SK-N-SH (cell line): ENCODE results near the gene HDAC7. TPM values are rescaled to one million over a fixed set of nuclear protein-coding genes. Genes with fewer than 3 reads are reported as not detected.

Source experiments
- CTCF ChIA-PET: fragments of 300-600, 350-600 bp; formaldehyde crosslinking; extraction: SDS; loops from one replicate; lab custom pipeline; 2021; lab: Yijun Ruan, JAX
- POLR2A ChIA-PET: fragments of 350-600 bp; sonication (Branson Sonifier 250); formaldehyde crosslinking; extraction: SDS; loops from one replicate; lab custom pipeline; 2020; ENCODE audit warnings: antibody characterized with exemption, inconsistent platforms; lab: Yijun Ruan, JAX
- DNase-seq: peaks from one replicate; pipeline ENCODE4 v3.0.0; 2012
- H2AFZ ChIP-seq: fragments of 200-600 bp; sonication (generic); 2 replicates; pipeline ENCODE4 v1.8.1; 2016; ENCODE audit warnings: antibody characterized with exemption, mild to moderate bottlenecking, low read depth
- H3F3A ChIP-seq: fragments of 200-600 bp; sonication (generic); replicated peaks from 2 replicates; pipeline ENCODE3; 2016; ENCODE audit warnings: antibody characterized with exemption, mild to moderate bottlenecking; ENCODE audit not compliant: insufficient read depth
- H3K27ac ChIP-seq, 2 experiments: fragments of 200-500 bp in 1 of 2; fragments of 200-600 bp in 1 of 2; sonication (Bioruptor generic) in 1 of 2; sonication (generic), shearing (Covaris generic) in 1 of 2; 2 replicates each; pipeline versions ENCODE4 v1.5.1 to v1.6.1; 2014 to 2016; ENCODE audit warnings: low read depth in 2 of 2, inconsistent platforms in 1 of 2, low read length in 1 of 2, mild to moderate bottlenecking in 1 of 2, mixed read lengths in 1 of 2
- H3K27me3 ChIP-seq: fragments of 200-600 bp; sonication (generic), shearing (Covaris generic); 2 replicates; pipeline ENCODE4 v1.6.1; 2016; ENCODE audit warnings: mixed run types; ENCODE audit not compliant: insufficient read depth
- H3K36me3 ChIP-seq, 2 experiments: fragments of 200-500 bp in 1 of 2; fragments of 200-600 bp in 1 of 2; sonication (Bioruptor generic) in 1 of 2; sonication (generic) in 1 of 2; replicated peaks in 1 of 2; 2 replicates each; pipeline versions ENCODE3 to v1.5.1; 2014 to 2016; ENCODE audit warnings: low read length in 1 of 2, mild to moderate bottlenecking in 1 of 2; ENCODE audit not compliant: insufficient read depth in 2 of 2, control insufficient read depth in 1 of 2
- H3K4me1 ChIP-seq, 2 experiments: fragments of 200-500 bp in 1 of 2; fragments of 200-600 bp in 1 of 2; sonication (Bioruptor generic) in 1 of 2; sonication (generic), shearing (Covaris generic) in 1 of 2; 2 replicates each; pipeline versions ENCODE4 v1.5.1 to v1.6.1; 2014 to 2016; ENCODE audit warnings: low read depth in 1 of 2, low read length in 1 of 2, mixed run types in 1 of 2; ENCODE audit not compliant: insufficient read depth in 2 of 2, control insufficient read depth in 1 of 2
- H3K4me2 ChIP-seq: fragments of 200-600 bp; sonication (generic), shearing (Covaris generic); 2 replicates; pipeline ENCODE4 v1.6.1; 2017; ENCODE audit warnings: mixed run types
- H3K4me3 ChIP-seq, 2 experiments: fragments of 200-500 bp in 1 of 2; fragments of 200-600 bp in 1 of 2; sonication (Bioruptor generic) in 1 of 2; sonication (generic), shearing (Covaris generic) in 1 of 2; 2 replicates each; pipeline versions ENCODE4 v1.5.1 to v1.8.1; 2014 to 2016; ENCODE audit warnings: low read depth in 2 of 2, inconsistent platforms in 1 of 2, low read length in 1 of 2, mild to moderate bottlenecking in 1 of 2, mixed read lengths in 1 of 2, moderate library complexity in 1 of 2
- H3K79me2 ChIP-seq: fragments of 200-600 bp; sonication (generic); 2 replicates; pipeline ENCODE4 v1.8.1; 2017; ENCODE audit warnings: mild to moderate bottlenecking; ENCODE audit not compliant: insufficient read depth
- H3K9ac ChIP-seq: fragments of 200-600 bp; sonication (generic); 2 replicates; pipeline ENCODE4 v1.6.1; 2017; ENCODE audit warnings: mixed run types
- H3K9me2 ChIP-seq: fragments of 200-600 bp; sonication (generic); 2 replicates; pipeline ENCODE4 v1.6.1; 2017; ENCODE audit warnings: mixed run types
- H3K9me3 ChIP-seq: fragments of 200-600 bp; sonication (generic); 2 replicates; pipeline ENCODE4 v1.6.1; 2017; ENCODE audit warnings: mixed run types, mild to moderate bottlenecking, moderate library complexity
- H4K20me1 ChIP-seq: fragments of 200-600 bp; sonication (generic); 2 replicates; pipeline ENCODE4 v1.6.1; 2017; ENCODE audit warnings: mild to moderate bottlenecking, mixed run types; ENCODE audit not compliant: insufficient read depth
- CHD2 ChIP-seq: fragments of 150-350 bp; IDR thresholded peaks from 2 replicates; pipeline ENCODE4 v1.6.1; 2018; ENCODE audit warnings: low read length; ENCODE audit not compliant: partially characterized antibody
- ELF1 ChIP-seq: IDR thresholded peaks from 2 replicates; pipeline ENCODE4 v1.4.0; 2012
- EP300 ChIP-seq, 2 experiments: IDR thresholded peaks; 2 replicates each; pipeline versions ENCODE4 v1.4.0 to v1.6.1; 2012; ENCODE audit warnings: borderline replicate concordance in 1 of 2, low read depth in 1 of 2, low read length in 1 of 2
- FOSL2 ChIP-seq: IDR thresholded peaks from 2 replicates; pipeline ENCODE4 v1.4.0; 2012; ENCODE audit warnings: low read depth, mild to moderate bottlenecking, moderate library complexity, borderline replicate concordance
- FOXJ3 ChIP-seq: sonication (generic); formaldehyde crosslinking; IDR thresholded peaks from 2 replicates; pipeline ENCODE4 v1.5.1; 2020; ENCODE audit warnings: mild to moderate bottlenecking, missing genetic modification reagents
- GABPA ChIP-seq: IDR thresholded peaks from 2 replicates; pipeline ENCODE4 v1.4.0; 2012; ENCODE audit warnings: low read depth, mild to moderate bottlenecking
- GATA2 ChIP-seq: sonication (generic); formaldehyde crosslinking; IDR thresholded peaks from 2 replicates; pipeline ENCODE4 v1.5.0; 2020; ENCODE audit warnings: mild to moderate bottlenecking, missing genetic modification reagents
- IRF3 ChIP-seq: fragments of 150-350 bp; IDR thresholded peaks from 2 replicates; pipeline ENCODE4 v1.6.1; 2016; ENCODE audit warnings: mild to moderate bottlenecking, low read depth, low read length
- JUND ChIP-seq: IDR thresholded peaks from 2 replicates; pipeline ENCODE4 v1.4.0; 2012
- MEF2A ChIP-seq: IDR thresholded peaks from 2 replicates; pipeline ENCODE4 v1.4.0; 2012; ENCODE audit warnings: low read depth, borderline replicate concordance
- NRF1 ChIP-seq: IDR thresholded peaks from 2 replicates; pipeline ENCODE4 v1.6.1; 2012; ENCODE audit warnings: low read depth, mild to moderate bottlenecking, low read length
- PBX3 ChIP-seq: IDR thresholded peaks from 2 replicates; pipeline ENCODE4; 2012
- RAD21 ChIP-seq: IDR thresholded peaks from 2 replicates; pipeline ENCODE4 v1.6.1; 2012; ENCODE audit warnings: mild to moderate bottlenecking, low read length
- RCOR1 ChIP-seq: fragments of 150-350 bp; IDR thresholded peaks from 2 replicates; pipeline ENCODE4 v1.6.1; 2017; ENCODE audit warnings: antibody characterized with exemption, low read length
- RFX5 ChIP-seq: IDR thresholded peaks from 2 replicates; pipeline ENCODE4 v1.6.1; 2012; ENCODE audit warnings: mild to moderate bottlenecking, improper control_type of control experiment, low read length
- SIN3A ChIP-seq: IDR thresholded peaks from 2 replicates; pipeline ENCODE4 v1.6.1; 2012; ENCODE audit warnings: low read depth, mild to moderate bottlenecking, low read length, moderate library complexity, borderline replicate concordance
- SMC3 ChIP-seq: IDR thresholded peaks from 2 replicates; pipeline ENCODE4 v1.6.1; 2012; ENCODE audit warnings: low read depth, low read length, improper control_type of control experiment
- TCF12 ChIP-seq: IDR thresholded peaks from 2 replicates; pipeline ENCODE4 v1.4.0; 2012
- TEAD4 ChIP-seq: IDR thresholded peaks from 2 replicates; pipeline ENCODE4 v1.4.0; 2012; ENCODE audit warnings: mild to moderate bottlenecking, borderline replicate concordance; ENCODE audit not compliant: insufficient read depth
- USF2 ChIP-seq: fragments of 150-350 bp; IDR thresholded peaks from 2 replicates; pipeline ENCODE4 v1.6.1; 2017; ENCODE audit warnings: antibody characterized with exemption, low read length, low read depth, borderline replicate concordance
- YY1 ChIP-seq: IDR thresholded peaks from 2 replicates; pipeline ENCODE4 v1.4.0; 2012; ENCODE audit warnings: low read depth, mild to moderate bottlenecking
- WGBS: methylation state at CpG from one replicate; pipeline ENCODE4 v1.1.6; 2017; ENCODE audit warnings: low lambda C conversion rate; 5-methylcytosine and 5-hydroxymethylcytosine counted together
- polyA plus RNA-seq, 3 experiments: library from polyadenylated mRNA; depleted of rRNA; stranded (reverse); fragments of >200 nt; gene quantifications; 2 replicates each; pipeline ENCODE4 v1.2.3, GENCODE V29; 2012

Gene HDAC7
- polyA plus RNA-seq, 1 of the 3 experiments (the other 2 are of a cell fraction) = 51.0 TPM

GRCh38 chr12:47778881-47779280 lies 40.8 kb downstream of the HDAC7 start:
- peak overlapping the region in 1 of 2 experiments; percentile 79; a peak in 2 of 4 replicates for H3K27ac ChIP-seq
- H3K4me1 ChIP-seq = peaks cover 18 to 47% of the 10 kb centered on the region in 2 experiments; a peak in 3 of 4 replicates
- no peak overlapping the region for H3K4me2 ChIP-seq
- WGBS = 71% methylated on average over 14 of the region's 14 CpGs
- no peak overlapping the region for H3K9ac ChIP-seq
- H3K79me2 ChIP-seq = no peaks in the 10 kb centered on the region
- H2AFZ ChIP-seq = no peak overlapping the region
- H3K27me3 ChIP-seq = no peaks in the 10 kb centered on the region
- no peaks in the 10 kb centered on the region for H3K9me3 ChIP-seq
- peaks cover 0 to 13% of the 10 kb centered on the region in 2 experiments for H3K36me3 ChIP-seq
- POLR2A ChIA-PET = interaction anchor here (0.8 to 1.7 kb wide), 3 partner anchors 16 to 49 kb away, joined by 3 to 7 read pairs (median 3); no protein-coding TSS in a partner anchor
- no peak for TF ChIP-seq RFX5
- TF ChIP-seq JUND = no peak
- TF ChIP-seq IRF3 = no peak
- no peak for TF ChIP-seq YY1
- peaks cover 32% of the 10 kb centered on the region for H3F3A ChIP-seq
- CTCF ChIA-PET = interaction anchor here (0.6 to 22.9 kb wide), 14 partner anchors 7 to 939 kb away, joined by 3 to 1294 read pairs (median 10); partner anchors contain the start of genes ENDOU, RAPGEF3 and RPAP3
- no peak overlapping the region for H3K4me3 ChIP-seq
- H4K20me1 ChIP-seq = no peaks in the 10 kb centered on the region
- no peaks in the 10 kb centered on the region for H3K9me2 ChIP-seq
- no peak for DNase-seq

GRCh38 chr12:47777741-47778558 lies 41.8 kb downstream of the HDAC7 start:
- Histone ChIP-seq H3K79me2 (no peaks in the 10 kb centered on the region), H3K4me1 (peaks cover 18 to 50% of the 10 kb centered on the region in 2 experiments; a peak in 3 of 4 replicates), H3K36me3 (peaks cover 0 to 4% of the 10 kb centered on the region in 2 experiments), H2AFZ (no peak overlapping the region), H3K4me3 (no peak overlapping the region), H3F3A (peaks cover 32% of the 10 kb centered on the region), H4K20me1 (no peaks in the 10 kb centered on the region), H3K27me3 (no peaks in the 10 kb centered on the region), H3K4me2 (no peak overlapping the region), H3K9me2 (no peaks in the 10 kb centered on the region), H3K9me3 (no peaks in the 10 kb centered on the region), H3K9ac (no peak overlapping the region), H3K27ac (peak overlapping the region in 1 of 2 experiments; percentile 79; a peak in 2 of 4 replicates)
- WGBS = 84% methylated on average over 7 of the region's 9 CpGs
- DNase-seq = peak; percentile 72
- TF ChIP-seq GABPA (no peak), NRF1 (no peak), FOSL2 (no peak), RCOR1 (peak; percentile 41; the same call in 1 of the 2 replicates), JUND (no peak), EP300 (IDR thresholded peaks at IDR 0.05; ENCODE audit: borderline replicate concordance in 1 of 2, low read depth in 1 of 2, low read length in 1 of 2) (no peak; a peak in 1 of 4 replicates), TEAD4 (no peak), MEF2A (no peak), ELF1 (no peak), SMC3 (no peak), CHD2 (peak; percentile 79), PBX3 (no peak), GATA2 (CRISPR knock-in tag) (peak; percentile 78), TCF12 (no peak), RAD21 (0 out of 2 replicates have a peak, but pooled peaks have one; percentile 7), FOXJ3 (CRISPR knock-in tag) (no peak), USF2 (no peak), SIN3A (no peak)
- ChIA-PET CTCF (interaction anchor here (0.7 to 22.9 kb wide), 14 partner anchors 8 to 186 kb away, joined by 3 to 1294 read pairs (median 10); partner anchors contain the start of genes ENDOU, RAPGEF3, RPAP3 and TMEM106C), POLR2A (interaction anchor here (0.7 to 1.7 kb wide), 5 partner anchors 13 to 50 kb away, joined by 3 to 7 read pairs (median 3); partner anchors contain the start of gene RAPGEF3)
